Mesothelial cell of epicardium (in vitro differentiated cells): ENCODE data around the gene PLCB4. TPM values are rescaled to one million over a fixed set of nuclear protein-coding genes. Genes with fewer than 3 reads are reported as not detected.

ENCODE experiments used
- DNase-seq, 2 experiments: peaks; one replicate each; pipeline ENCODE4 v3.0.0; 2021; ENCODE audit warnings: low spot score in 2 of 2; ENCODE audit not compliant: unreplicated experiment in 2 of 2
- H3K27ac Mint-ChIP-seq: 2 replicates; pipeline ENCODE4 v1.8.0; 2021; ENCODE audit warnings: mixed read lengths
- H3K27me3 Mint-ChIP-seq: 2 replicates; pipeline ENCODE4 v1.8.0; 2021; ENCODE audit warnings: low read depth, mixed read lengths
- H3K36me3 Mint-ChIP-seq: 2 replicates; pipeline ENCODE4 v1.8.0; 2021; ENCODE audit warnings: mixed read lengths
- H3K4me1 Mint-ChIP-seq: 2 replicates; pipeline ENCODE4 v1.8.0; 2021; ENCODE audit warnings: mixed read lengths
- H3K4me3 Mint-ChIP-seq: 2 replicates; pipeline ENCODE4 v1.8.0; 2021; ENCODE audit warnings: mild to moderate bottlenecking, moderate library complexity, mixed read lengths
- H3K9me3 Mint-ChIP-seq: 2 replicates; pipeline ENCODE4 v1.8.0; 2021; ENCODE audit warnings: mixed read lengths
- total RNA-seq: library from RNA; stranded (reverse); gene quantifications from 3 replicates; pipeline ENCODE4 v1.2.1, GENCODE V29; 2021
- TF ChIP-seq, protein P1 (sequence below): fragments of 200-600 bp; sonication (generic); IDR thresholded peaks from one replicate; pipeline ENCODE4 v1.5.0; 2021; ENCODE audit warnings: antibody characterized with exemption; ENCODE audit not compliant: unreplicated experiment

Gene PLCB4
- total RNA-seq, 1 donor from 2014 or later = 14.0 TPM

DNA sequence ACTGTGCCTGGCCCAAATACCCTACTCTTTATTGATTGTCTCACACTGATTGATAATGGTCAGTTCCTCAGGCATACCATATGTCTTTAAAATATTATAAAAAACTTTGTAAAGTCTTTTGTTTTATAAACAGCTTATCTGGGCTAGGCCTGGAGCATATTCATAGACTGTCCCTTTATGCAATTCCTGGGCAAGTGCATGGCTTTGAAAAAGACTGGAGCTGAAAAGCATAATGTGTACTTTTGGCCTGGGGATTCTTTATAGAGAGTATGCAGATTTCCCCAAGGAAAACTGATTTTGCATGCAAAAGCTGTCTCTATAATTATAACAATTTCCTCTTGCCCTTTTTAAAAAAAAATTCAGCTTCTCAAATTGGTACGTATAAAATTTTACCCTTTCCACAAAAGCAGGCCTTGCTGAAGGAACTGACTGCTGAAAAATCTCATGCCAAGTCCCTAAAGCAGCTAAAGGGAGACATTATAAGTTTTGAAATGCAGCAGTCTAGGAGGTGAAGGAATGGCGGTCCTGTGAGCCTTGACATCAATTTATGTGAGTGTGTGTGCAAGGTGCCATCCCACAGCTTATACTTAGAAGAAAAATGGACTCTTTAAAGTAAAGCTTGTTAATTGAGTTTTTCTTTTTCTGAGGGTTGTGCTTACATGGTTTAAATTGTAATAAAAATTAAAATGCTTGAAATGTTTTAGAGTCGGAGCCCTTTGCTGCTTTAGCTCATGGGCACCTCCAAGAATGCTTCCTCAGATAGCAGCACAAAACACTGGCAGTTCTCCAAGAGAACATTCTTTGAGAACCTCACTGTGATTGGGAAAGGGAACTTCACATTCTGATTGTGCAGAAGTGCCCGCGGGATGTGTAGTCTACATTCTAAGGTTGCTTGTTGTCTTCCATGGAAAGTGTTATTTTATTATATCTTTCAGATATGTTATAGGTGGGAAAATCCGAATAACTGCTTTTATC lies 43.9 kb downstream of the PLCB4 start:
- Mint-ChIP-seq H3K4me1 (peaks cover 30% of the 10 kb centered on the region), H3K27me3 (no peaks in the 10 kb centered on the region), H3K9me3 (no peaks in the 10 kb centered on the region), H3K27ac (peak overlapping the region; percentile 83), H3K4me3 (no peak overlapping the region), H3K36me3 (no peaks in the 10 kb centered on the region)
- TF ChIP-seq, protein P1, sequence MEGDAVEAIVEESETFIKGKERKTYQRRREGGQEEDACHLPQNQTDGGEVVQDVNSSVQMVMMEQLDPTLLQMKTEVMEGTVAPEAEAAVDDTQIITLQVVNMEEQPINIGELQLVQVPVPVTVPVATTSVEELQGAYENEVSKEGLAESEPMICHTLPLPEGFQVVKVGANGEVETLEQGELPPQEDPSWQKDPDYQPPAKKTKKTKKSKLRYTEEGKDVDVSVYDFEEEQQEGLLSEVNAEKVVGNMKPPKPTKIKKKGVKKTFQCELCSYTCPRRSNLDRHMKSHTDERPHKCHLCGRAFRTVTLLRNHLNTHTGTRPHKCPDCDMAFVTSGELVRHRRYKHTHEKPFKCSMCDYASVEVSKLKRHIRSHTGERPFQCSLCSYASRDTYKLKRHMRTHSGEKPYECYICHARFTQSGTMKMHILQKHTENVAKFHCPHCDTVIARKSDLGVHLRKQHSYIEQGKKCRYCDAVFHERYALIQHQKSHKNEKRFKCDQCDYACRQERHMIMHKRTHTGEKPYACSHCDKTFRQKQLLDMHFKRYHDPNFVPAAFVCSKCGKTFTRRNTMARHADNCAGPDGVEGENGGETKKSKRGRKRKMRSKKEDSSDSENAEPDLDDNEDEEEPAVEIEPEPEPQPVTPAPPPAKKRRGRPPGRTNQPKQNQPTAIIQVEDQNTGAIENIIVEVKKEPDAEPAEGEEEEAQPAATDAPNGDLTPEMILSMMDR = no peak
- no peak for DNase-seq

DNA sequence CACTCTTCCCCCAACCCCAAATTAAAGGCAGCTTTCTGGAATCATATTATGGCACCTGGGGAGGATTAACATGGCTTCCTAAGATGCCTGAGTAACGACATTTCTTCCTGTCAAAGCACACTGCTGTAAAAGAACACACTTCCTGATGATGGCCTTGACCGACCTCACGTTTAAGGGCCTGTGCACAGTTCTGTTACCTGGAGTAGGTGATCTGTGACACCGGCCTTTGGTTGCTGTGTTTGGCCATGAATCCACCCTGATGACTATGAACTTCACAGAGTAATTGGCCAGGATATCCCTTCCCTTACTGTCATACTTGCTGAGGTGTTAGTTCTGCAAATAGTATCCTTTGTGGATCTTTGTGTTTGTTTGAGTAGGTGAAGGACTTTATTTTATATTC lies 45.8 kb downstream of the PLCB4 start:
- DNase-seq = no peak
- no peaks in the 10 kb centered on the region for H3K9me3 Mint-ChIP-seq
- peaks cover 32% of the 10 kb centered on the region for H3K4me1 Mint-ChIP-seq
- no peaks in the 10 kb centered on the region for H3K27me3 Mint-ChIP-seq
- no peak overlapping the region for H3K27ac Mint-ChIP-seq
- H3K36me3 Mint-ChIP-seq = no peaks in the 10 kb centered on the region
- TF ChIP-seq, protein P1 = no peak
- no peak overlapping the region for H3K4me3 Mint-ChIP-seq

DNA sequence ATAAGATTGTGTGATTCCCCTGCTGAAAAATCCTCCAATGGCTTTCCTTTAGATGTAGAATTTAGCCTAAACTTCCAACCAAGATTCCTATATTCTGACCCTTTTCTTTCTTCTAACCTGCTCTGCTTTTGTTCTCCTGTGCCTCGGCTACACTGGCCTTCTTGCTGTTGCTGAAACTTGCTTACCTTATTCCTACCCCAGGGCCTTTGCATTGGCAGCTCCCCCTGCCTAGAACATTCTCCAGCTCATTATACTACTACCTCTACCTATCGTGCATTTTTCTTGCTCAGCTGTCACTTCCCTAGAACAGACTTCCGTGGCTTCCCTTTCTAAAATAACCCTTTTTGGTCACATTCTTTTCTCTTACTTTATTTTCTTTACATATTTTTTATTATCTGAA lies 48.7 kb downstream of the PLCB4 start:
- Mint-ChIP-seq H3K27me3 (no peaks in the 10 kb centered on the region), H3K4me3 (no peak overlapping the region), H3K9me3 (no peaks in the 10 kb centered on the region), H3K4me1 (peaks cover 29% of the 10 kb centered on the region), H3K27ac (no peak overlapping the region), H3K36me3 (no peaks in the 10 kb centered on the region)
- TF ChIP-seq, protein P1 = no peak
- DNase-seq = no peak

DNA sequence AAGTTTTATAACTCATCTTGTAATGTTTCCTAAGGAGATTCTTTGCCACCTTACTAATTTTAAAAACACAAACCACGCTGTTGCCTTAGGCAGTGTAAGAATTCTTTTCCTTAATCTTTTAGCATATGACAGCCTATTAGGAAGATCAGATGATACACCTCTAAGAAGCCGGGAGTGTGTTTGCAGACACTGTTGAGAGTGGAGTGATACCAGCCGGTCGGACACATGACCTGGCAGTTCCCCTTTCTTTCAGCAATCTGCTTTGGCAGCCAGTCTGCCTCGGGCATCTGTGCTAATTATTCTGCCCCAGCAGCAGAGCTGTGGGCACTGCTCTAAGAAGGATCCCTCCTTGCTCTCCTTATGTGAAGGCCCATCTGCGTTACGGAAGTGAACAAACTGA lies 50.9 kb downstream of the PLCB4 start:
- no peaks in the 10 kb centered on the region for H3K9me3 Mint-ChIP-seq
- no peak overlapping the region for H3K4me3 Mint-ChIP-seq
- H3K27me3 Mint-ChIP-seq = no peaks in the 10 kb centered on the region
- TF ChIP-seq, protein P1 = no peak
- no peak overlapping the region for H3K27ac Mint-ChIP-seq
- H3K36me3 Mint-ChIP-seq = no peaks in the 10 kb centered on the region
- no peak for DNase-seq
- peaks cover 15% of the 10 kb centered on the region for H3K4me1 Mint-ChIP-seq

DNA sequence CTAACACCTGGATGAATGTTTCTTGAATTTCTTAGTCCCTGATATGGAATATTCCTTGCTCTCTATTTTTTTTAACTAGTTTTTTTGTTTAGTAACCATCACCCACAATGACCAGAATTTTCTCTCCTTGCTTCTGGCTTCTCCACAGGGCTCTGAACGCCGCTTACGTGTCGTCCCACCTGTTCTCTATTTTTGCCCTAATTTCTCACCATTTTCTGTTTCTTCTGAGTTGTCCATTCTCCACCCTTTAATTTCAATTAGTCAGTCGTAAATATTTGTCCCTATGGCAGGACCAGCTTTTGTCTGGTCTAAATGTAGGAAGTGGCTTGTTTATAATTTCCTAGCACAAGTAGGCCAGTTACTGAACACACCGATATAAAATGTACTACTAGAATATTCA lies 52.3 kb downstream of the PLCB4 start:
- Mint-ChIP-seq H3K4me3 (no peak overlapping the region), H3K27ac (no peak overlapping the region), H3K4me1 (peaks cover 16% of the 10 kb centered on the region), H3K36me3 (no peaks in the 10 kb centered on the region), H3K9me3 (no peaks in the 10 kb centered on the region), H3K27me3 (no peaks in the 10 kb centered on the region)
- no peak for DNase-seq
- TF ChIP-seq, protein P1 = no peak
